SIG-M5 treated with dmso at 0.1 percent for 504 hours (cell line): Measurements from ENCODE around the gene FCAR.
A peak's percentile ranks its signal among the peaks of the same experiment; 100 is the strongest.
"Not testable (repeated sequence)": the region's sequence is repeated elsewhere in the genome, so short reads cannot be mapped to it uniquely, and the experiment has no call there.

Experiments used
- DNase-seq: peaks from one replicate; lab custom pipeline; 2025; ENCODE audit not compliant: unreplicated experiment; lab: John Stamatoyannopoulos, UW

The FCAR gene

GRCh38 chr19:54873990-54874389 lies at the start of gene FCAR:
FCAR (plus strand) TSS chr19:54874235; CDS start chr19:54874290, 55 bp downstream.
- DNase-seq, result peak; percentile 82

- not testable (repeated sequence) for DNase-seq
Measured at GRCh38 chr19:54824416-54824815, 49.6 kb upstream of the FCAR start.

GRCh38 chr19:54825326-54825725 lies 48.7 kb upstream of the FCAR start:
- peak; percentile 33 for DNase-seq

GRCh38 chr19:54828064-54828463 lies 46.0 kb upstream of the FCAR start:
- not testable (repeated sequence) for DNase-seq

GRCh38 chr19:54832496-54832895 lies 41.5 kb upstream of the FCAR start, which contains the start of gene KIR2DS4:
KIR2DS4 (plus strand) TSS chr19:54832676.
- not testable (repeated sequence) for DNase-seq

- DNase-seq, result not testable (repeated sequence)
Measured at GRCh38 chr19:54835126-54835525, 38.9 kb upstream of the FCAR start.

- not testable (repeated sequence) for DNase-seq
Measured at GRCh38 chr19:54837522-54837921, 36.5 kb upstream of the FCAR start.

GRCh38 chr19:54843171-54843570 lies 30.9 kb upstream of the FCAR start:
- not testable (repeated sequence) for DNase-seq

- DNase-seq, result not testable (repeated sequence)
Measured at GRCh38 chr19:54850061-54850640, 23.9 kb upstream of the FCAR start, which contains the start of gene KIR3DL2. KIR3DL2 (plus strand) TSS chr19:54850443; CDS start chr19:54850476, 33 bp downstream.

GRCh38 chr19:54850930-54851329 lies 23.1 kb upstream of the FCAR start:
- DNase-seq, result no peak

GRCh38 chr19:54851353-54851752 lies 22.7 kb upstream of the FCAR start:
- no peak for DNase-seq

GRCh38 chr19:54855241-54855640 lies 18.8 kb upstream of the FCAR start:
- DNase-seq, result not testable (repeated sequence)

- DNase-seq, result not testable (repeated sequence)
Measured at GRCh38 chr19:54858476-54858875, 15.6 kb upstream of the FCAR start.

GRCh38 chr19:54859421-54859820 lies 14.6 kb upstream of the FCAR start:
- peak; percentile 48 for DNase-seq

- not testable (repeated sequence) for DNase-seq
Measured at GRCh38 chr19:54863459-54863858, 10.6 kb upstream of the FCAR start.

GRCh38 chr19:54871696-54872095 lies 2.3 kb upstream of the FCAR start:
- no peak for DNase-seq

- peak; percentile 80 for DNase-seq
Measured at GRCh38 chr19:54875506-54875905, 1.5 kb downstream of the FCAR start.

GRCh38 chr19:54877471-54877870 lies 3.4 kb downstream of the FCAR start:
- no peak for DNase-seq

GRCh38 chr19:54881884-54882283 lies 7.8 kb downstream of the FCAR start:
- no peak for DNase-seq

GRCh38 chr19:54882758-54883157 lies 8.7 kb downstream of the FCAR start:
- peak; percentile 30 for DNase-seq

GRCh38 chr19:54883228-54883627 lies 9.2 kb downstream of the FCAR start:
- DNase-seq, result no peak

GRCh38 chr19:54888239-54888638 lies 14.2 kb downstream of the FCAR start:
- DNase-seq, result no peak

- no peak for DNase-seq
Measured at GRCh38 chr19:54889566-54889965, 15.5 kb downstream of the FCAR start.
